BLaER1 treated with 17β-estradiol and CSF1 and Interleukin-3, amounts not matched to agents 10 nM and 100 nM (cell line): ENCODE results near the gene REEP6.

Experiments used
- H3K27ac ChIP-seq, 11 experiments: shearing (Covaris generic); formaldehyde crosslinking; 2 replicates each; pipeline ENCODE4 v1.8.1; 2022
- H3K27me3 ChIP-seq, 11 experiments: shearing (Covaris generic); formaldehyde crosslinking; 2 replicates each; pipeline ENCODE4 v1.8.1; 2022
- H3K36me3 ChIP-seq, 11 experiments: shearing (Covaris generic); formaldehyde crosslinking; 2 replicates each; pipeline ENCODE4 v1.8.1; 2022
- H3K4me1 ChIP-seq, 10 experiments: shearing (Covaris generic); formaldehyde crosslinking; 2 replicates each; pipeline ENCODE4 v1.8.1; 2022
- H3K4me2 ChIP-seq, 11 experiments: shearing (Covaris generic); formaldehyde crosslinking; 2 replicates each; pipeline ENCODE4 v1.8.1; 2022
- H3K4me3 ChIP-seq, 10 experiments: shearing (Covaris generic); formaldehyde crosslinking; 2 replicates each; pipeline ENCODE4 v1.8.1; 2022
- H3K9ac ChIP-seq, 11 experiments: shearing (Covaris generic); formaldehyde crosslinking; 2 replicates each; pipeline ENCODE4 v1.8.1; 2022
- H3K9me3 ChIP-seq, 11 experiments: shearing (Covaris generic); formaldehyde crosslinking; replicated peaks in 1 of 11; 2 replicates each; pipeline ENCODE4 v1.8.1; 2022
- H4K20me1 ChIP-seq, 11 experiments: shearing (Covaris generic); formaldehyde crosslinking; 2 replicates each; pipeline ENCODE4 v1.8.1; 2022
- Cebpa-rat ChIP-seq, 11 experiments: shearing (Covaris generic); IDR thresholded peaks; 2 replicates each; pipeline ENCODE4 v1.8.1; 2022

Gene REEP6

DNA sequence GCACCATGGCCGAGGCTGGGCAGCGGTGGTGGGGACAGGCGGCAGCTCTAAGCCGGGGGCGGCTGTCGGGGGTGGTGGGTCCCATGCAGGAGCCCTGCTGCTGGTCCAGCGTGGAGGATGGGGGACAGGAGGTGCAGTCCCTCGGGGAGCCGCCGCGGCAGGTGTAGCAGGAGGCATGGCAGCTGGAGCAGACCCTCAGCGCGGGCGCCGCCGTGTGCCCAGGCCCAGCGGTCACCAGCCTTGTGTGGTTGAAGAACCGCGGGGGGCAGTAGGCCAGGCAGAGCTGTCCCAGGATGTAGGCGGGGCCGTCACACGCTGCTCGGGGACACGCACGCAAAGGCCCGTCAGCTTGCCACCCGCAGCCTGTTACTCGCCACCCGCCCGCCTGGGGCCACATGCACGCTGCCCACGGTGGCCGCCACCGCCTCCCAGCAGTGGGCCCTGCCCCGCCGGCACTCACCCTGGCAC is 9.1 kb upstream of the REEP6 start:
- Histone ChIP-seq H3K9me3 (no peaks in the 10 kb centered on the region), H3K4me1 (peaks cover 30 to 43% (median 36%) of the 10 kb centered on the region in 10 experiments), H3K9ac (no peak overlapping the region), H3K27me3 (no peaks in the 10 kb centered on the region), H4K20me1 (peaks cover 10 to 18% (median 16%) of the 10 kb centered on the region in 11 experiments; a peak in 18 of 22 replicates), H3K36me3 (peaks cover 0 to 8% (median 7%) of the 10 kb centered on the region in 11 experiments; a peak in 15 of 22 replicates), H3K4me3 (no peak overlapping the region), H3K27ac (no peak overlapping the region), H3K4me2 (no peak overlapping the region)
- TF ChIP-seq Cebpa-rat (IDR thresholded peaks at IDR 0.05) = no peak

DNA sequence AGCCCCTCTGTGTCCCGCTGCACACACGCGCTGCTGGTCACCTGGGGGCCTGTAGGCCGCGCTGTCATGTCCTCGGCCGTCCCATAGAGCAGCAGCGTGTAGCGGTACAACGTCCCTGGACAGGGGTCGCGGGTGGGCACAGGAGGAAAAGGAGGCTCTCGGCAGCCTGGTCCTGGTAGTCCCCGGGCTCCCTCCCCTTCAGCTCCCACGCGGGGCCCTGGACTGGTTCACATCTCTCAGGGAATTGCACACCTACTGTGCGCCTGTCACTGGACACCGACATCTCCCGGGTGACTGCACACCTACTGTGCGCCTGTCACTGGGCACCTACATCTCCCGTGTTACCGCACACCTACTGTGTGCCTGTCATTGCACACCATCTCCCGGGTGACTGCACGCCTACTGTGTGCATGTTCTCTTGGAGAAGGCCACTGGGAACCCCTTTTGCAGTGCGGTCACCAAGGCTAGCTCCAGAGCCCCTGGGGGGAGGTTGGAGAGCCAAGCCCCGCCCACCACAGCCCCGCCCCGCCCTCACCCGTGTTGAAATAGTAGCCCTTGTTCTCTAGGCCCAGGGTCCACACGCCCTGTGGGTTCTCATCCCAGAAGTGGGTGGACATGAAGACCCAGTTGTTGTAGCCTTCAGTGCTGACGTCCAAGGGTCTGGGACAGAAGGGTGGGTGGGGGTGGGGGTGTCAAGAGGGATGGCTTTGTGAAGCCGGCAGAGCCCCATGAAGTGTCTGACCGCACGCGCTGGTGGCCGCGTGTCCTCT is 8.4 kb upstream of the REEP6 start:
- H3K4me3 ChIP-seq = no peak overlapping the region
- TF ChIP-seq Cebpa-rat (IDR thresholded peaks at IDR 0.05) = no peak
- no peaks in the 10 kb centered on the region for H3K9me3 ChIP-seq
- H3K36me3 ChIP-seq = peaks cover 0 to 2% (median under 1%) of the 10 kb centered on the region in 11 experiments; a peak in 6 of 22 replicates
- H4K20me1 ChIP-seq = peaks cover 3 to 12% (median 10%) of the 10 kb centered on the region in 11 experiments; a peak in 16 of 22 replicates
- H3K9ac ChIP-seq = no peak overlapping the region
- no peak overlapping the region for H3K27ac ChIP-seq
- no peak overlapping the region for H3K4me2 ChIP-seq
- H3K4me1 ChIP-seq = peaks cover 24 to 37% (median 30%) of the 10 kb centered on the region in 10 experiments
- no peaks in the 10 kb centered on the region for H3K27me3 ChIP-seq

DNA sequence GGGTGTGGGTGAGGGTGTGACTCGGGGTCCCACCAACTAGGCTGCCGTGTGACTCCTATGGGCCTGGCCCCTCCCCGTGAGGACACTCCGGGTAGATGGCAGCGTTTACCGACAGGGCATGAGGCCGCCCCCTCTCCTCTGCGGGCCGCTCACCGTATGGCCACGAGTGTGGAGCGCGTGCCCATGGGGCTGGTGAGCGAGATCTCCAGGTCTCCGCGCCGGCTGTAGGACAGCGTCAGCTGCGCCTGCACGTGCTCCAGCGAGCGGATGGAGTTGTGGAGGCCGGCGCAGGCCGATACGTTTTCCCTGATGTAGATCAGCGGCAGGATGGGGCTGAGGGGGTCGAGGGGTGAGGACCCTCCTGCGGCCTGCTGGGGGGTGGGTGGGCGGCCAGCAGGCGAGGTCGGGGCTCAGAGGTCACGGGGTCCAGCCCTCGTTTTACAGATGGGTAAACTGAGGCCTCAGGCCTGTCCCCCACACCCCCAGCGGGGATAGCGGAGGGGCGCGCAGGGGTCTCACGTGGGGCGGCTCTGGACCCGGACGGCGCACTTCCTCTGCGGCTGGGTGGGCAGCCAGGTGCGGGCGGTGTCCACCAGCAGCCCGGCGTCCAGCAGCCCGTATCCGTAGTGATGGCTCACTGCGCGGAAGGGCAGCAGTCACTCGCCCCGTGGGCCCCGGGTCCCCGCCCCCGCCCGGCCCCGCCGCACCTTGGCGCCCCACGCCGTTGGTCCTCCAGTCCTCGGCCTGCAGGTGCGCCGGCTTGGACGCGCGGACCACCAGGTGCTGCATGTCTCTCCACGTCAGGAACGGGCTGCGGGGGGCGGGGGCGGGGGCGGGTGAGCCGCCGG is 7.6 kb upstream of the REEP6 start:
- no peaks in the 10 kb centered on the region for H3K27me3 ChIP-seq
- no peak overlapping the region for H3K9ac ChIP-seq
- no peaks in the 10 kb centered on the region for H3K36me3 ChIP-seq
- H3K4me3 ChIP-seq = no peak overlapping the region
- no peak overlapping the region for H3K4me2 ChIP-seq
- no peak overlapping the region for H3K27ac ChIP-seq
- H3K9me3 ChIP-seq = no peaks in the 10 kb centered on the region
- no peak for TF ChIP-seq Cebpa-rat (IDR thresholded peaks at IDR 0.05)
- H3K4me1 ChIP-seq = peaks cover 19 to 34% (median 29%) of the 10 kb centered on the region in 10 experiments
- H4K20me1 ChIP-seq = peaks cover 0 to 4% (median 2%) of the 10 kb centered on the region in 11 experiments; a peak in 9 of 22 replicates

DNA sequence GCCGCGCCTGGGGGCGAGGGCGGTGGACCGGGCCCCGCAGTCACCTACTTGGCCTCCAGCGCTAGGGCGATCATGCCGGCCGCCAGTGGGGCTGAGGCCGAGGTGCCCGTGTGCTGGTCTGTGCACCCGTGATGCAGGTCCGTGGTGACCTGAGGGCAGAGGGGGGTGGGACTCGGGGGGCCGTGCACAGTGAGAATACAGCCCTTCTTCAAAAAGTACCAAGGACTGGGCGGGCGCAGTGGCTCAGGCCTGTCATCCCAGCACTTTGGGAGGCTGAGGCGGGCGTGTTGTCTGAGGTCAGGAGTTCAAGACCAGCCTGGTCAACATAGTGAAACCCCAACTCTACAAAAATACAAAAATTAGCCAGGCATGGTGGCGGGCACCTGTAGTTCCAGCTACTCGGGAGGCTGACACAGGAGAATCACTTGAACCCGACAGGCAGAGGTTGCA is 7.0 kb upstream of the REEP6 start:
- Histone ChIP-seq H3K36me3 (no peaks in the 10 kb centered on the region), H3K9me3 (no peaks in the 10 kb centered on the region), H3K4me2 (no peak overlapping the region), H3K4me3 (no peak overlapping the region), H3K9ac (no peak overlapping the region), H3K27ac (no peak overlapping the region), H3K4me1 (peaks cover 25 to 38% (median 34%) of the 10 kb centered on the region in 10 experiments), H3K27me3 (no peaks in the 10 kb centered on the region), H4K20me1 (no peaks in the 10 kb centered on the region)
- no peak for TF ChIP-seq Cebpa-rat (IDR thresholded peaks at IDR 0.05)

DNA sequence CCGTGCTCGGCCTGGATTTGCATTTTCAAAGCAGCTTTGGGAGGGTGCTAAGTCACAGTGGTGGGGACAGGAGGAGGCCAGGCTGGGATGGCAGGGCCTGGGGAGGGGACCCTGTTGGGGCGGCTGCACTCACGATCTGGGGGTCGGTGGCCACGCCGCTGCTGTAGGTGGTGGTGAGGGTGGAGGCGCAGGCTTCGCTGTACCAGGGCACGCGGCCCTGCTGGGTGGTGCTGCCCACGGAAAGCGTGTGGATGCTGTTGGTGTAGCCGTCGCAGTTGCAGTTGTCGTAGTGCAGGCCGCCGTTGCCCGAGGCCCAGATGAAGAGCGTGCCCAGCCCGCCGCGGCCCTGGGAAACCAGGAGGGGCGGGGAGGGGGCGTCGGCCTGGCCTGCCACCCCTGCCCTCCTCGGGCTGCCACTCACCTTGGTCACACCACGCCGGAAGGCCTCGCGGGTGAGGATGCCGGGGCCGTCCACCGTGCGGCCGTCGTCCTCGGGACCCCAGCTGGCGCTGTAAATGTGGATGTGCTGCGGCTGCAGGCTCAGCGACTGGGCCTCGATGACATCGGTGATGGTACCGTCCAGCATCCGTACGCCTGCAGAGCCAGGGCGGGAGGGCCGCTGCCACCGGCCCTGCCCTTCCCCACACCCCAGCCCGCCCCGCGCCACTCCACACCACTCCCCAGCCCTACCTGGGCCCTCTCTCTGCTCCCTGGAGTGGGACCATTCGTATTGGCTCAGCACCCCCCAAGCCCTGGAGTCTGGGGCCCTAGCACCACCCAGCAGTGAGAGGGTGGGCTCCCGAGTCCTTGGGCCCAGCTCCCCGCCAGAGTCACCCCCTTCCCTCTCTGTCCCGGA is 4.0 kb upstream of the REEP6 start:
- Histone ChIP-seq H3K4me1 (peaks cover 26 to 38% (median 33%) of the 10 kb centered on the region in 10 experiments), H3K9me3 (no peaks in the 10 kb centered on the region), H3K4me2 (no peak overlapping the region), H4K20me1 (no peaks in the 10 kb centered on the region; a peak in 1 of 22 replicates), H3K4me3 (no peak overlapping the region), H3K36me3 (no peaks in the 10 kb centered on the region), H3K27me3 (peaks cover 0 to 7% (median 0%) of the 10 kb centered on the region in 11 experiments; a peak in 2 of 22 replicates), H3K9ac (no peak overlapping the region), H3K27ac (no peak overlapping the region)
- TF ChIP-seq Cebpa-rat (IDR thresholded peaks at IDR 0.05) = no peak

DNA sequence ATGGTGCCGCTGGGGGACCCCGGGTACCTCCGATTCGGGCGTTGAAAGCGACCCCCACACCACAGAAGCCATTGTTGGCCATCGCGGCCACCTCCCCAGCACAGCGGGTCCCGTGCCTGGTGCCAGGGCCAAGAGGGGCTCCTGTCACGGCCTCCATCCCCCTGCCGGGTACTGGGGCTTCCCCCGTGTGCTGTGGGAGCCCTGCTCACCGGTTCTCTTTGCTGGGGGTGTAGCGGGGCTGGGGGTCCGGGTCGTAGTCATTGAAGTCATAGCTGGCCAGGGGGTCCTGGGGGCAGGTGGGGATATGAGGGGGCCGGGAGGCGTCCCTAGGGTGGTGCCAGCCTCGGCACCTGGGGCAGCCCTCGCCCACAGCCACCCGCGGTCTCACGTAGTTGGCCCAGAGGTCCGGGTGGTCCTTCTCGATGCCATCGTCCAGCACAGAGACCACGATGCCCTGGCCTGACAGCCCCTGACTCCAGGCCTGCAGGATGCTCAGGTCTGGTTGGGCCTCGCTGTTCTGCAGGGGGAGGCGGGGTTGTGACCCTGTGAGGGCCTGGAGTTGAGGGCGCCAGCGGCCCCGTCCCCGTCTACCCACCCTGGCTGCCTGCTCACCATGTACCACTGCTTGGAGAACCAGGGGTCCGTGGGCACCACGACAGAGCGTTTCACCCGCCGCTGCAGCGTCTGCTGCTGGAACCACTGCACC is 3.3 kb upstream of the REEP6 start:
- Histone ChIP-seq H4K20me1 (peaks cover 0 to 3% (median 0%) of the 10 kb centered on the region in 11 experiments; a peak in 2 of 22 replicates), H3K4me3 (no peak overlapping the region), H3K9ac (no peak overlapping the region), H3K27me3 (peaks cover 0 to 7% (median 0%) of the 10 kb centered on the region in 11 experiments; a peak in 3 of 22 replicates), H3K36me3 (no peaks in the 10 kb centered on the region), H3K4me2 (peak overlapping the region; percentile 93 to 100 (median 96); a peak in 21 of 22 replicates), H3K27ac (peak overlapping the region in 1 of 11 experiments; percentile 35; a peak in 1 of 22 replicates), H3K9me3 (no peaks in the 10 kb centered on the region), H3K4me1 (peaks cover 26 to 35% (median 33%) of the 10 kb centered on the region in 10 experiments)
- no peak for TF ChIP-seq Cebpa-rat (IDR thresholded peaks at IDR 0.05)

DNA sequence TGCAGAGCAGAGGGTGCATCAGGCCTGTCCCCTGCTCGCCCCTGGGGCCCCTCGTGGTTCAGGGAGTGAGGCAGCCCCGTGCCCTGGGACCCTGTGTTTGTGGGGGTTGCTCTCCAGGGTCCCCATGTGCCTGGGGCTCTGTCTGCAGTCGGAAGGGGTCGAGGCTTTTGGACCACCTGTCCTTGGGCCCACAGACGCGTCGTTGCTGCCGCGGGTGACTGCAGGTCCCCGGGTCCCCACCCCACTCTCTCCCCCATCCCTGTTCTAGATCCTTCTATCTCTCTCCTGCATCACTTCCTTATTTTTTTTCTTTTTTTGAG is 2.7 kb upstream of the REEP6 start:
- no peak overlapping the region for H3K4me3 ChIP-seq
- peaks cover 0 to 4% (median 0%) of the 10 kb centered on the region in 11 experiments; a peak in 2 of 22 replicates for H4K20me1 ChIP-seq
- H3K27me3 ChIP-seq = peaks cover 0 to 7% (median 0%) of the 10 kb centered on the region in 11 experiments; a peak in 3 of 22 replicates
- H3K36me3 ChIP-seq = no peaks in the 10 kb centered on the region
- H3K9me3 ChIP-seq = no peaks in the 10 kb centered on the region
- no peak overlapping the region for H3K9ac ChIP-seq
- H3K27ac ChIP-seq = peak overlapping the region in 1 of 11 experiments; percentile 35; a peak in 1 of 22 replicates
- no peak for TF ChIP-seq Cebpa-rat (IDR thresholded peaks at IDR 0.05)
- peak overlapping the region; percentile 93 to 100 (median 96) for H3K4me2 ChIP-seq
- H3K4me1 ChIP-seq = peaks cover 26 to 35% (median 33%) of the 10 kb centered on the region in 10 experiments
